HG02571 (cell line): ENCODE measurements around the gene TMEM19.

Experiments used
- ATAC-seq: cut with Tn5 transposase; IDR thresholded peaks from one replicate; pipeline ENCODE4 v1.9.1; 2021; ENCODE audit warnings: mild to moderate bottlenecking, moderate library complexity; ENCODE audit not compliant: unreplicated experiment

TMEM19 gene

GRCh38 chr12:71685914-71686657 is at the start of gene TMEM19:
TMEM19 (plus strand) TSS chr12:71686082; CDS start chr12:71686681, 599 bp downstream.
- peak; percentile 83 for ATAC-seq

- ATAC-seq, result no peak
Observed at GRCh38 chr12:71636704-71637115, 49.2 kb upstream of the TMEM19 start.

DNA sequence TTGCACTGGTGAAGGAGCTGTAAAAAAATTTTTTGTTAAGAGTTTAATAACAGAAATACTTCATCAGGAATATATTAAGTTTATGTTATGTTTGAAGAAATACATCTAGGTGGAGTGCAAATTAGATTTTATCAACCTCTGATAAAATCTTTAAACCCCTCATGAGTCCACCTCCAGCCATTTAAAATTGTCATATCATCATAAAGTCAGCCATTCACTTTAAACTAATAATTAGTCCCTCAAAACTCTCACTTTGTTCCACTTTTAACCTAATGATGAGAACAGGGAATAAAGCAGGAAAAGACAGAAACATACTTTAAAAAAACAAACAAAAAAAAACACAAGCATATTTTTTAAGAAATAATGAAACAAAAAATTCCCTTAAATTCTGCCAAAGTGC is 47.4 kb upstream of the TMEM19 start:
- no peak for ATAC-seq

DNA sequence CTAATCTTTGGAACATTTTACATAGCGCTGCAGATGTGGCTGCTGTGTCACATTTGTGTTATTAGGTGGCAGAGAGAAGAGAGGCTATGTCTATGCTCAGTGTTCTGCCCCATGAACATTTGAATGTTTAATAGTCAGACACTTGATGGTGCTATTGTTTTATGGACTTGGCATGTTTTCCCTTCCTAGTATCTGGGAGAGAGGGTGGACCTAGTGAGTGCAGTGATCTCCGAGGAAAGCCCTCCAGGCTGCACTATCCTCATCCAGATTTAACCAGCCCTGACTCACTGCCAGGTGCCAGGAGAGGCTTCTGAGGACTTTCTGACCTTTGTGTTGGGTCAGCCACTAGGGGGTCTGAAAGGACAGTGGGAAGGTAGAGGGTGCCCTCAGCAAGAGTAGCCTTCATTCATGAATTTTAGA is 46.5 kb upstream of the TMEM19 start:
- ATAC-seq, result no peak

- no peak for ATAC-seq
Observed at GRCh38 chr12:71640316-71640715, 45.6 kb upstream of the TMEM19 start.

- no peak for ATAC-seq
Observed at GRCh38 chr12:71641390-71641789, 44.5 kb upstream of the TMEM19 start.

DNA sequence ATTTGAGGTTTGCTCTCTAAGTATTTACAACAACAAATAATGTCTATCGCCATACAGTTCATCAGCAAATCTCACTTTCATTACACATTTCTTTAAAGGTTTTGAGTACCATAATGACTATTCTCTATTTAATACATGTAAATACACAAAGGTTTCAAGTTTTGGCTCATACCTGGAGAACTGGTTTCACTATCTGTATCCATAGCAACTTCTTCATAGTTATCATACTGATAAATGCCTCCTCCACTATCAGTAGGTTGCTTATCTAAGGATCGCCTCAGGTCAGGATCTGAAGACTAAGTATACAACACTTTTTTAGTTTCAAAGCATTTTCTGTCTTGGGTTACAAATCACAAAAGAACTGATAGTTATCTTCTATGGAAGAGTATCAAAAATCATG is 43.6 kb upstream of the TMEM19 start:
- ATAC-seq, result no peak

DNA sequence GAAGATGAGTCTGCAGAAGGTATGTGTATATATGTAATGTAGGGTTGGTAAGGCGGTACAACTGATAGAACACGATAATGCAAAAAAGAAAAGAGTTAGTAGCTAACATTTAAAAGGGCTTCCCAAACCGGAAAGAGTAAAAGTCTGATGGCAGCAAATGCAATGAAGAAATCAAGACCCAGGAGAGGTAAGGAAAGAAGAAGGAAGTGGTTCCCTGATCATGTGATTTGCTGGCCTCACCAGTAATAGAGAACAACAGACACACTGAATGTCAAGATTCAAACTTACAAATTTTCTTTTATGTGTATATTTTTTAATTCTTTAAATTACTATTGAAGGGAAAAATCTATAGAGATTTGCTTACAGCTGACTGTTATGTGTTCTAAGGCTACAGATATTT is 40.6 kb upstream of the TMEM19 start:
- ATAC-seq, result no peak

DNA sequence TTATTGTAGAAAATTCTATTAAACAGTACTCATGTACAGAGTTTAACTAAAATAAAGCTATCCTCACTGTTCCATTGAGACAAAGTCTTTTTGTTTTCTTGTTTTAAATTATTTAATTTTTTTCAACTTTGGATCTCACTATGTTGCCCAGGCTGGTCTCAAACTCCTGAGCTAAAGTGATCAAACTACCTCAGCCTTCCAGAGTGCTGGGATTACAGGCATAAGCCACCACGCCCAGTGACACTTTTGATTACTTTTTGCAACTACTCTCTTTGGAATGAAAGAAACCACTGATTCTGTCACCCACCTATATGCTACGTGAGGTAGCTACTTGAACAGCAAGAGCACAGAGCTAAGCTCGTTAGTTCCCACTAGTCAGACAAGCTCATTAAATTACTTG is 39.4 kb upstream of the TMEM19 start:
- ATAC-seq, result no peak

- no peak for ATAC-seq
Observed at GRCh38 chr12:71648537-71648936, 37.3 kb upstream of the TMEM19 start.

GRCh38 chr12:71649401-71649800 is 36.5 kb upstream of the TMEM19 start:
- ATAC-seq, result no peak

- ATAC-seq, result no peak
Observed at GRCh38 chr12:71652656-71653055, 33.2 kb upstream of the TMEM19 start.

GRCh38 chr12:71653137-71653536 is 32.7 kb upstream of the TMEM19 start:
- no peak for ATAC-seq

DNA sequence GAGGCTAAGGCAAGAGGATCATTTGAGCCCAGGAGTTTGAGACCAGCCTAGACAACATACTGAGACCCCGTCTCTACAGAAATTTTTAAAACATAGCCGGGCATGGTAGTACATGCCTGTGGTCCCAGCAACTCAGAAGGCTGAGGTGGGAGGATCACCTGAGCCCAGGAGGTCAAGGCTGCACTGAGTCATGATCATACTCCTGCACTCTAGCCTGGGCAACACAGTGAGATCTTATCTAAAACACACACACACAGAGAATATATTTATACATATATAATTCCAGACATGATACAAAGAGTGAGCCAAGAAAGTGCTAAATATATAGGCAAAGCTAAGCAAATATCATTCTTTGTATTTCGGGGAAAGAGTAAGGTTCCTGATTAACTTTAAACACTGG is 31.7 kb upstream of the TMEM19 start:
- no peak for ATAC-seq

- ATAC-seq, result no peak
Observed at GRCh38 chr12:71655495-71655894, 30.4 kb upstream of the TMEM19 start.

DNA sequence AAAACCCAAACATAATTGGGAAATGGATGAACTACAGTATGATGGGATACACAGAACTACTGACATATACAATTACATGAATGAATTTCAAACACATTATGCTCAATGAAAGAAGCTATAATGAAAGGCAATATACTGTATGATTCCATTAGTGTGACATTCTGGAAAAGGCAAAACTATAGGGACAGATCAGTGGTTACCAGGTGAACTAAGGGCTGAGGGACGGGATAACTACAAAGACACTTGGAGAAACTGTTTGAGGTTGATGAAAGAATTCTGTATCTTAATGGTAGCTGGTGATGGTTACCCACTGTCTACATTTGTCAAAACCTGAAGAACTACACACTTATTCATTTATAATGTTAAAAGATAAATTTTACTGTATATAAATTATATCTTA is 30.0 kb upstream of the TMEM19 start:
- no peak for ATAC-seq

- no peak for ATAC-seq
Observed at GRCh38 chr12:71656740-71657139, 29.1 kb upstream of the TMEM19 start.

DNA sequence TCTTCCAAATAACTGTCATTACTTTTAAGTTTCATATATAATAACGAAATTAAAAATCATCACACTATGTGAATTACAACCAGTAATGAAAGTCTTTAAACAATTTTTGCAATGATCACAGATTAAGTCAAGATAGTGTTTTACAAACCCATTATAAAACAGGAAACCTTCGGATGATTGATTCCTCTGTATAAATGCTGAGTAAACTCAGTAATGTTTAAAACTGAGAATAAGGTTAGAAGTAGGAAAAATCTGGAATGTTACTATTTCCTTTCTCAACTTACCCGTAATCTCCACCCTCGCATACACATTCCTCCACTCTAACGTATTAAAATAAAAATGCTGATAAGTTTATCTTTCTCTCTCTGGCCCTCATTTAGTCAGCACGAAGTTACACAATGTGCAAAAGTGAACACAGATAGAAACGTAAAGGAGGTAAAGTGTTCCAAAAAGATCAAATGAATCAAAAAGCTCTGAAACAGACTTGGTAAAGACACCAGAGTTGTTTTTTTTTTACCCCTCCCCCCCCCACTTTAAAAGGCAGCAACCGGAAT is 23.8 kb upstream of the TMEM19 start:
- ATAC-seq, result no peak

- ATAC-seq, result peak; percentile 22
Observed at GRCh38 chr12:71662849-71663560, 22.9 kb upstream of the TMEM19 start.

- ATAC-seq, result peak; percentile 91
Observed at GRCh38 chr12:71663561-71664410, 22.1 kb upstream of the TMEM19 start, which contains the start of the genes THAP2 and ZFC3H1. THAP2 (plus strand) TSS chr12:71664301; CDS start chr12:71664510, 209 bp downstream. ZFC3H1 (minus strand) TSS chr12:71663848; CDS start chr12:71663610, 238 bp downstream.
